ENCODE measurements around the gene FAM131C.

Gene FAM131C

GRCh38 chr1:16074217-16074616 is 766 bp upstream of the FAM131C start:
- no peak for TF ChIP-seq CTCF (IDR thresholded peaks at IDR 0.05)

DNA sequence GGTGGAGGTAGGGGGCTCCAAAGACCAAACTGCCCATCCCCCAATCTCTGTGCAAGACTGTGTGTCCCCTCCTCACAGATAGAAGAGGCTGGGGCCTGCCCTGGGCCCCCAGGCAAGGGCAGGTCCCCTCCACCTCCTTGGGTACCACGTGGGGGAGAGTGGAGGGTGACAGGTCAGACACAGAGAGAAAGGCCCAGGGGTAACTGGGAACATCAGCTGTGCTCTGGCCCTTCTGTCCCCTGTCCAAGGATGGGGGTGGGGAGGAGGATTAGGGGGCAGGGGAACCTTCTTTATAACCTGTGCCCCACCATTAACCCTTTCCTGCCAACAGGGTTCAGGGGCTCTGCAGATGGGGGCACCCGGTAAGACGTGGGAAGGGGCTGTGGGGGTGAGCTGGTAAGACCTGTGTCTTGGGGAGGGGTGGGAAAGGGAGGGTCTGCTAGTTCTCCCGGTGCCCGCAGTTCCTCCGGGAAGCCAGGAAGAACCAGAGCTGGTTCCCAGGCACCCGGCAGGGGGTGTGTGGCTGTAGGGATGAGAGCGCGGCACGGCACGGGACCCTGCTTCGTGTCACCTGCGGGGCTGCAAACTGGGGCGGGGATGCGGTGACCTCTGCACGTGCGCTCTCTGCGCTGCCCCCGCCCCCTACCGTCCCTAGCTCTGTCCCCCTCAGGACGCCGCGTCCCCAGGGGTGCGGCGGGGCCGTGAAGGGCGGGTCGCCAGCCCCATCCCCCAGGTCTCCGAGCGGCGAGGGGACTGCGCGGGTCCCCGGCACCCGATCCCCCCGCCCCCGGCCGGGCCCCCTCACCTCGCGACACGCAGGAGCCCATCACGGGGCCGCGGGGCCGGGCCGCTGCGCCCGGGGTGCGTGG is 601 bp downstream of the FAM131C start:
- no peak for TF ChIP-seq CTCF (IDR thresholded peaks at IDR 0.05)

DNA sequence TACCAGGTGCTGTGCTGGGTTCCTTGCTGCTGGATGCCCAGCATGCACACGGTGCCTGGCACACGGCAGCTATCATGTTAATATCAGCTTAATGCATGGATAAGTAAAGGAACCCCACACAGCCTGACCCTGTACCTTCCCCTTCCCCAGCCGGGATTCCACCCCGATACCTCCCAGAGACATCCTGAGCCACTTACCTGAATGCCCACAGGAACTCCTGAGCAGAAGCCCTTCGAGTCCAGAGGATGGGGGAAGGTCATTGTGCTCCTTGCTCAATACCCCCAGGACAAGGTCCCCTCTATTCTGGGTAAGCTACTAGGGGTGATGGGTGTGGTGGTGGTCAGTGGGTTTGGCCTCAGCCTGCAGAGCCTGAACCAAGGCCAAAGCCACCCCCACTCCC is 1.4 kb downstream of the FAM131C start:
- no peak for TF ChIP-seq CTCF (IDR thresholded peaks at IDR 0.05)

- no peak for TF ChIP-seq CTCF (IDR thresholded peaks at IDR 0.05)
Measured at GRCh38 chr1:16071614-16072013, 1.8 kb downstream of the FAM131C start.

DNA sequence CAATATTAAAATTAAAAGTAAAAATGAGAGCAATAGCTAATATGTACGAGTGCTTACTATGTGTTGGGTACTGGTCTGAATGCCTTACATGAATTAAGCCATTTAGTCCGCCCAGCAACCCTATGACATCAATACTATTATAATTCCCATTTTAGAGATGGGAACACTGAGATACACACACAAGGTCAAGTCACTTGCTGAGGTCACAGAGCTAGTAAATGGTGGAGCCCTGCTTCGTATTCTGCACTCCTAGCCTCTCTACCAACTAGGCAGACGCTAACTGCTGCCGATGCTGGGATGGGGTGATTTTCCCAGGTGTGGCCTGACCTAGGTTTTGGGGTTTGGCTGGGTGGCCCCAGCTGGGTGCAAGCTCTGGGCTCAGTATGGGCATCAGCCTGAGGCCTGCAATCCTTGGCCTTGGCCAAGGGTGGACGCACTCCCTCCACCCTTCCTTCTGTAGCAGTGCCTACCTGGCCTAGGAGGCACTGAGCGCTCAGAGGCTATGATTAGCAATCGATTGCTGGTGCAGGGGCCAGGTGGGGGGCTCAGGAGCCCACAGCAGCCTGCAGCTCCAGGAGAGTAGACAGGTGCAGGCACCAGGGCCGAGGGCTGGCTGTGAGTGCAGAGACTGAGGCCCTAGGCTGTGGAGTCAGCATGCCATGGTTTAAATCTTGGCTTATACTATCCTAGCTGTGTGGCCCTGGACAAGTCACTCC is 2.7 kb downstream of the FAM131C start:
- TF ChIP-seq CTCF (IDR thresholded peaks at IDR 0.05) = no peak

- no peak for TF ChIP-seq CTCF (IDR thresholded peaks at IDR 0.05)
Measured at GRCh38 chr1:16068356-16069270, 4.8 kb downstream of the FAM131C start.

DNA sequence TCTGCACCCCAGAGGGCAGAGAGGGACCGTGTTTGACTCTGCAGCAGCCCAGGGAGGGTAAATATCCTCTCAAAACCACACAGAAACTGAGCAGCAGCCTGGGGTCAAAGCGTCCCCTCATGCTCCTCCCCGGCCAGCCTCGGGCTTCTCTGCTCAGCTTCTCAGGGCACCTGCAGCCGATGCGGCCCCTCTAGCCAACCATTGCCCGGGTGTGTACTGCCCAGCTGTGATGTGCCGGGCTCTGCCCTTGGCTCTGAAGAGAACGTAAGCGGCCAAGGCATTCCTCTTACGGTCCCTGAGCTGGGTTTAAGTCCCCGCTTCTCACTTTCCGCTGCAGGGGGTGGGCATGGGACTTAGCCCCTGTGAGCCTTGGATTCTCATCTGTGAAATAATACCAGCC is 5.5 kb downstream of the FAM131C start:
- TF ChIP-seq CTCF (IDR thresholded peaks at IDR 0.05) = no peak

Data from LNCAP (cell line).